ENCODE measurements around the gene MMD. TPM values are rescaled to one million over a fixed set of nuclear protein-coding genes. Genes with fewer than 3 reads are reported as not detected.

Gene MMD
- total and polyA plus RNA-seq, 2 of the 13 experiments (the other 11 are each of a cell fraction or from before 2014, with no cell fraction given), result 121 to 225 TPM

DNA sequence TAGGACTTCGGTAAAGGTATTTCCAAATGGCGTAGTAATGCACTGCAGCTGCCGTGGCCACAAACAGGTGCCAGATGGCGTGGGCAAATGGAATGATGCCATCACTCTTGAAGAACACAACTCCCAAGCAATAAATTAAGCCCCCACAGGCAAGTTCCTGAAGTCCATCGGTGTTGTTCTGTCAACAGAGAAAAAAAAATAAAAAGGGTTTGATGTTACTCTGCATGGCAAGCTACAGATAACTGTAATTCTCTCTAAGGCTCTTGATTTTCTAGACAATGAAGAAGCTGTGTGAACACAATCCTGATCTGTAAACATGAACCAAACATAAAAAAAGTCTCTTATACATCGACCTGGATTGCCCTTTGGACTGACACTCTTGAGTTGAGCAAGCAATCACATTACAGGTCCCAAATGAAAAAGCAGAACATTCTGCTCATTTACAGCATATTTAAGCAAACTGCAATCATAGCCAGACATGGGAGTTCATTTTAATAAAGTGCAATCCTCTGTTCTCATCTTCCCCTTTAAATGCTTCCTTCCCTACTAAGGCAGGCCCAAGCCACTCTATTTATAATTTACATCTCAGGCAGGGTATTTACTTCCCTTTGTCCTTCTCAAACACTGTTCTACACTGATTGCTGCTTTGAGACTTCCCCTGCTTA, 27.1 kb downstream of the MMD start (continued):
- TF ChIP-seq ZFYVE20 (CRISPR knock-in tag; IDR thresholded peaks at IDR 0.05; ENCODE audit: borderline replicate concordance, low read depth), result no peak
- TF ChIP-seq, protein P1, sequence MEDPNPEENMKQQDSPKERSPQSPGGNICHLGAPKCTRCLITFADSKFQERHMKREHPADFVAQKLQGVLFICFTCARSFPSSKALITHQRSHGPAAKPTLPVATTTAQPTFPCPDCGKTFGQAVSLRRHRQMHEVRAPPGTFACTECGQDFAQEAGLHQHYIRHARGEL (CRISPR knock-in tag; IDR thresholded peaks at IDR 0.05), result no peak
- no peak for TF ChIP-seq ZNF10 (CRISPR knock-in tag; IDR thresholded peaks at IDR 0.05; ENCODE audit: borderline replicate concordance, low read depth)
- no peak for TF ChIP-seq MEIS1 (CRISPR knock-in tag; IDR thresholded peaks at IDR 0.05; ENCODE audit: borderline replicate concordance)
- TF ChIP-seq MAF1 (CRISPR knock-in tag; IDR thresholded peaks at IDR 0.05; ENCODE audit: borderline replicate concordance), result no peak
- no peak for TF ChIP-seq HHEX (CRISPR knock-in tag; IDR thresholded peaks at IDR 0.05)
- TF ChIP-seq, protein P2, sequence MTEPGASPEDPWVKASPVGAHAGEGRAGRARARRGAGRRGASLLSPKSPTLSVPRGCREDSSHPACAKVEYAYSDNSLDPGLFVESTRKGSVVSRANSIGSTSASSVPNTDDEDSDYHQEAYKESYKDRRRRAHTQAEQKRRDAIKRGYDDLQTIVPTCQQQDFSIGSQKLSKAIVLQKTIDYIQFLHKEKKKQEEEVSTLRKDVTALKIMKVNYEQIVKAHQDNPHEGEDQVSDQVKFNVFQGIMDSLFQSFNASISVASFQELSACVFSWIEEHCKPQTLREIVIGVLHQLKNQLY (CRISPR knock-in tag; IDR thresholded peaks at IDR 0.05), result peak; percentile 39; the same call in 1 of the 2 replicates
- TF ChIP-seq RFXANK (CRISPR knock-in tag; IDR thresholded peaks at IDR 0.05), result no peak
- TF ChIP-seq ZNF749 (CRISPR knock-in tag; IDR thresholded peaks at IDR 0.05; ENCODE audit: borderline replicate concordance), result no peak
- TF ChIP-seq, protein P3, sequence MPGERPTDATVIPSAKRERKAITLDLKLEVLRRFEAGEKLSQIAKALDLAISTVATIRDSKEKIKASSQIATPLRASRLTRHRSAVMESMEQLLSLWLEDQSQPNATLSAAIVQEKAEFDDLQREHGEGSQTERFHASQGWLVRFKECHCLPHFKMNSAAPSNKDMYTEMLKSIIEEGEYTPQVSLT (CRISPR knock-in tag; IDR thresholded peaks at IDR 0.05; ENCODE audit: borderline replicate concordance, low read depth), result no peak
- TF ChIP-seq, protein P4, sequence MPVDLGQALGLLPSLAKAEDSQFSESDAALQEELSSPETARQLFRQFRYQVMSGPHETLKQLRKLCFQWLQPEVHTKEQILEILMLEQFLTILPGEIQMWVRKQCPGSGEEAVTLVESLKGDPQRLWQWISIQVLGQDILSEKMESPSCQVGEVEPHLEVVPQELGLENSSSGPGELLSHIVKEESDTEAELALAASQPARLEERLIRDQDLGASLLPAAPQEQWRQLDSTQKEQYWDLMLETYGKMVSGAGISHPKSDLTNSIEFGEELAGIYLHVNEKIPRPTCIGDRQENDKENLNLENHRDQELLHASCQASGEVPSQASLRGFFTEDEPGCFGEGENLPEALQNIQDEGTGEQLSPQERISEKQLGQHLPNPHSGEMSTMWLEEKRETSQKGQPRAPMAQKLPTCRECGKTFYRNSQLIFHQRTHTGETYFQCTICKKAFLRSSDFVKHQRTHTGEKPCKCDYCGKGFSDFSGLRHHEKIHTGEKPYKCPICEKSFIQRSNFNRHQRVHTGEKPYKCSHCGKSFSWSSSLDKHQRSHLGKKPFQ (CRISPR knock-in tag; IDR thresholded peaks at IDR 0.05; ENCODE audit: insufficient replicate concordance), result no peak
- no peak for TF ChIP-seq HIVEP1 (CRISPR knock-in tag; IDR thresholded peaks at IDR 0.05)
- TF ChIP-seq, protein P5, sequence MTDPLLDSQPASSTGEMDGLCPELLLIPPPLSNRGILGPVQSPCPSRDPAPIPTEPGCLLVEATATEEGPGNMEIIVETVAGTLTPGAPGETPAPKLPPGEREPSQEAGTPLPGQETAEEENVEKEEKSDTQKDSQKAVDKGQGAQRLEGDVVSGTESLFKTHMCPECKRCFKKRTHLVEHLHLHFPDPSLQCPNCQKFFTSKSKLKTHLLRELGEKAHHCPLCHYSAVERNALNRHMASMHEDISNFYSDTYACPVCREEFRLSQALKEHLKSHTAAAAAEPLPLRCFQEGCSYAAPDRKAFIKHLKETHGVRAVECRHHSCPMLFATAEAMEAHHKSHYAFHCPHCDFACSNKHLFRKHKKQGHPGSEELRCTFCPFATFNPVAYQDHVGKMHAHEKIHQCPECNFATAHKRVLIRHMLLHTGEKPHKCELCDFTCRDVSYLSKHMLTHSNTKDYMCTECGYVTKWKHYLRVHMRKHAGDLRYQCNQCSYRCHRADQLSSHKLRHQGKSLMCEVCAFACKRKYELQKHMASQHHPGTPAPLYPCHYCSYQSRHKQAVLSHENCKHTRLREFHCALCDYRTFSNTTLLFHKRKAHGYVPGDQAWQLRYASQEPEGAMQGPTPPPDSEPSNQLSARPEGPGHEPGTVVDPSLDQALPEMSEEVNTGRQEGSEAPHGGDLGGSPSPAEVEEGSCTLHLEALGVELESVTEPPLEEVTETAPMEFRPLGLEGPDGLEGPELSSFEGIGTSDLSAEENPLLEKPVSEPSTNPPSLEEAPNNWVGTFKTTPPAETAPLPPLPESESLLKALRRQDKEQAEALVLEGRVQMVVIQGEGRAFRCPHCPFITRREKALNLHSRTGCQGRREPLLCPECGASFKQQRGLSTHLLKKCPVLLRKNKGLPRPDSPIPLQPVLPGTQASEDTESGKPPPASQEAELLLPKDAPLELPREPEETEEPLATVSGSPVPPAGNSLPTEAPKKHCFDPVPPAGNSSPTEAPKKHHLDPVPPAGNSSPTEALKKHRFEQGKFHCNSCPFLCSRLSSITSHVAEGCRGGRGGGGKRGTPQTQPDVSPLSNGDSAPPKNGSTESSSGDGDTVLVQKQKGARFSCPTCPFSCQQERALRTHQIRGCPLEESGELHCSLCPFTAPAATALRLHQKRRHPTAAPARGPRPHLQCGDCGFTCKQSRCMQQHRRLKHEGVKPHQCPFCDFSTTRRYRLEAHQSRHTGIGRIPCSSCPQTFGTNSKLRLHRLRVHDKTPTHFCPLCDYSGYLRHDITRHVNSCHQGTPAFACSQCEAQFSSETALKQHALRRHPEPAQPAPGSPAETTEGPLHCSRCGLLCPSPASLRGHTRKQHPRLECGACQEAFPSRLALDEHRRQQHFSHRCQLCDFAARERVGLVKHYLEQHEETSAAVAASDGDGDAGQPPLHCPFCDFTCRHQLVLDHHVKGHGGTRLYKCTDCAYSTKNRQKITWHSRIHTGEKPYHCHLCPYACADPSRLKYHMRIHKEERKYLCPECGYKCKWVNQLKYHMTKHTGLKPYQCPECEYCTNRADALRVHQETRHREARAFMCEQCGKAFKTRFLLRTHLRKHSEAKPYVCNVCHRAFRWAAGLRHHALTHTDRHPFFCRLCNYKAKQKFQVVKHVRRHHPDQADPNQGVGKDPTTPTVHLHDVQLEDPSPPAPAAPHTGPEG (CRISPR knock-in tag; IDR thresholded peaks at IDR 0.05), result 0 out of 2 replicates have a peak, but pooled peaks have one; percentile 15
- TF ChIP-seq NFKBIZ (CRISPR knock-in tag; IDR thresholded peaks at IDR 0.05), result no peak
- TF ChIP-seq YEATS4 (CRISPR knock-in tag; IDR thresholded peaks at IDR 0.05; ENCODE audit: borderline replicate concordance), result peak; percentile 66; the same call in 1 of the 2 replicates
- peak; percentile 84 for TF ChIP-seq ONECUT2 (CRISPR knock-in tag; IDR thresholded peaks at IDR 0.05)
- TF ChIP-seq ZNF674 (CRISPR knock-in tag; IDR thresholded peaks at IDR 0.05; ENCODE audit: low read depth), result no peak
- TF ChIP-seq, protein P6, sequence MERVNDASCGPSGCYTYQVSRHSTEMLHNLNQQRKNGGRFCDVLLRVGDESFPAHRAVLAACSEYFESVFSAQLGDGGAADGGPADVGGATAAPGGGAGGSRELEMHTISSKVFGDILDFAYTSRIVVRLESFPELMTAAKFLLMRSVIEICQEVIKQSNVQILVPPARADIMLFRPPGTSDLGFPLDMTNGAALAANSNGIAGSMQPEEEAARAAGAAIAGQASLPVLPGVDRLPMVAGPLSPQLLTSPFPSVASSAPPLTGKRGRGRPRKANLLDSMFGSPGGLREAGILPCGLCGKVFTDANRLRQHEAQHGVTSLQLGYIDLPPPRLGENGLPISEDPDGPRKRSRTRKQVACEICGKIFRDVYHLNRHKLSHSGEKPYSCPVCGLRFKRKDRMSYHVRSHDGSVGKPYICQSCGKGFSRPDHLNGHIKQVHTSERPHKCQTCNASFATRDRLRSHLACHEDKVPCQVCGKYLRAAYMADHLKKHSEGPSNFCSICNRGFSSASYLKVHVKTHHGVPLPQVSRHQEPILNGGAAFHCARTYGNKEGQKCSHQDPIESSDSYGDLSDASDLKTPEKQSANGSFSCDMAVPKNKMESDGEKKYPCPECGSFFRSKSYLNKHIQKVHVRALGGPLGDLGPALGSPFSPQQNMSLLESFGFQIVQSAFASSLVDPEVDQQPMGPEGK (CRISPR knock-in tag; IDR thresholded peaks at IDR 0.05), result peak; percentile 55
- no peak for TF ChIP-seq ZNF343 (CRISPR knock-in tag; IDR thresholded peaks at IDR 0.05)
